ENCODE measurements around the gene TOMM22.

TOMM22 gene

DNA sequence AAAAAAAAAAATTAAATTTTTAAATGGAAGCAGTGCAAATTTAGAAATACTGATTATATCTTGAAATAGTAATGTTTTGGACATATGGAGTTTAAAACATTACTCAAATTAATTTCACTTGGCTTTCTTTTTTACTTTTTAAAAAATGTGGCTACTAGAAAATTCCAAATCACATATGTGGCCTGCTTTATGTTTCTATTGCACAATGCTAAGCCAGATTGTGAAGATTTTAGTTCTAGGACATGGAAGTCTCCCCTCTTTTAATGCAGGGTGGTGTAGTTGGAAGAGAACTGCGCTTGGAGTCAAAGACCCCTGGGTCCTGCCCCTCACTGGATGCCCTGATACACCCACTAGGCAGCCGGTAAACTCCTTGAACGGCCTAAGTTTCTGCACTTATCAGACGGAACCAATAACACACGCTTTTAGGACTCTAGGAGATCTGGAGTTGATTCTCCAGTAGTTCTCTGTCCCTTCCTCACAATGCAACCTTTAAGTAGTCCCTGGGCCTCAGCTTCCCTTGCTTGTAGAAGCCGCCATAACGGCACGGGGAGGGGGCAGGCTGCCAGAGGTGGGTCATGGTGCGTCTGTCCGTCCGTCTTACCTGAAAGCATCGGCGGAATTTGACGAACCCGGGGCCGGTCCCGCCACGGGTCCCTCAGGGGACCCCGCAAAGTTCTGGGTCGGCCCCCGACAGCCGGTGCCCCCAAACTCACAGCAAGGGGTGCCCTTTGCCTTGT, 26.1 kb upstream of the TOMM22 start (continued):
- TF ChIP-seq ZNF423 (tag by site-specific recombination; IDR thresholded peaks at IDR 0.05) (no peak), ZNF510 (tag by site-specific recombination; IDR thresholded peaks at IDR 0.05; ENCODE audit: insufficient replicate concordance) (no peak), ZNF266 (tag by site-specific recombination; IDR thresholded peaks at IDR 0.05; ENCODE audit: low read depth) (no peak), SP7 (tag by site-specific recombination; IDR thresholded peaks at IDR 0.05) (0 out of 2 replicates have a peak, but pooled peaks have one; percentile 2)
- TF ChIP-seq, protein P1, sequence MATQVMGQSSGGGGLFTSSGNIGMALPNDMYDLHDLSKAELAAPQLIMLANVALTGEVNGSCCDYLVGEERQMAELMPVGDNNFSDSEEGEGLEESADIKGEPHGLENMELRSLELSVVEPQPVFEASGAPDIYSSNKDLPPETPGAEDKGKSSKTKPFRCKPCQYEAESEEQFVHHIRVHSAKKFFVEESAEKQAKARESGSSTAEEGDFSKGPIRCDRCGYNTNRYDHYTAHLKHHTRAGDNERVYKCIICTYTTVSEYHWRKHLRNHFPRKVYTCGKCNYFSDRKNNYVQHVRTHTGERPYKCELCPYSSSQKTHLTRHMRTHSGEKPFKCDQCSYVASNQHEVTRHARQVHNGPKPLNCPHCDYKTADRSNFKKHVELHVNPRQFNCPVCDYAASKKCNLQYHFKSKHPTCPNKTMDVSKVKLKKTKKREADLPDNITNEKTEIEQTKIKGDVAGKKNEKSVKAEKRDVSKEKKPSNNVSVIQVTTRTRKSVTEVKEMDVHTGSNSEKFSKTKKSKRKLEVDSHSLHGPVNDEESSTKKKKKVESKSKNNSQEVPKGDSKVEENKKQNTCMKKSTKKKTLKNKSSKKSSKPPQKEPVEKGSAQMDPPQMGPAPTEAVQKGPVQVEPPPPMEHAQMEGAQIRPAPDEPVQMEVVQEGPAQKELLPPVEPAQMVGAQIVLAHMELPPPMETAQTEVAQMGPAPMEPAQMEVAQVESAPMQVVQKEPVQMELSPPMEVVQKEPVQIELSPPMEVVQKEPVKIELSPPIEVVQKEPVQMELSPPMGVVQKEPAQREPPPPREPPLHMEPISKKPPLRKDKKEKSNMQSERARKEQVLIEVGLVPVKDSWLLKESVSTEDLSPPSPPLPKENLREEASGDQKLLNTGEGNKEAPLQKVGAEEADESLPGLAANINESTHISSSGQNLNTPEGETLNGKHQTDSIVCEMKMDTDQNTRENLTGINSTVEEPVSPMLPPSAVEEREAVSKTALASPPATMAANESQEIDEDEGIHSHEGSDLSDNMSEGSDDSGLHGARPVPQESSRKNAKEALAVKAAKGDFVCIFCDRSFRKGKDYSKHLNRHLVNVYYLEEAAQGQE (tag by site-specific recombination; IDR thresholded peaks at IDR 0.05): no peak
- TF ChIP-seq, protein P2, sequence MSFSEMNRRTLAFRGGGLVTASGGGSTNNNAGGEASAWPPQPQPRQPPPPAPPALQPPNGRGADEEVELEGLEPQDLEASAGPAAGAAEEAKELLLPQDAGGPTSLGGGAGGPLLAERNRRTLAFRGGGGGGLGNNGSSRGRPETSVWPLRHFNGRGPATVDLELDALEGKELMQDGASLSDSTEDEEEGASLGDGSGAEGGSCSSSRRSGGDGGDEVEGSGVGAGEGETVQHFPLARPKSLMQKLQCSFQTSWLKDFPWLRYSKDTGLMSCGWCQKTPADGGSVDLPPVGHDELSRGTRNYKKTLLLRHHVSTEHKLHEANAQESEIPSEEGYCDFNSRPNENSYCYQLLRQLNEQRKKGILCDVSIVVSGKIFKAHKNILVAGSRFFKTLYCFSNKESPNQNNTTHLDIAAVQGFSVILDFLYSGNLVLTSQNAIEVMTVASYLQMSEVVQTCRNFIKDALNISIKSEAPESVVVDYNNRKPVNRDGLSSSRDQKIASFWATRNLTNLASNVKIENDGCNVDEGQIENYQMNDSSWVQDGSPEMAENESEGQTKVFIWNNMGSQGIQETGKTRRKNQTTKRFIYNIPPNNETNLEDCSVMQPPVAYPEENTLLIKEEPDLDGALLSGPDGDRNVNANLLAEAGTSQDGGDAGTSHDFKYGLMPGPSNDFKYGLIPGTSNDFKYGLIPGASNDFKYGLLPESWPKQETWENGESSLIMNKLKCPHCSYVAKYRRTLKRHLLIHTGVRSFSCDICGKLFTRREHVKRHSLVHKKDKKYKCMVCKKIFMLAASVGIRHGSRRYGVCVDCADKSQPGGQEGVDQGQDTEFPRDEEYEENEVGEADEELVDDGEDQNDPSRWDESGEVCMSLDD (tag by site-specific recombination; IDR thresholded peaks at IDR 0.05): peak; percentile 44; the same call in 1 of the 2 replicates

DNA sequence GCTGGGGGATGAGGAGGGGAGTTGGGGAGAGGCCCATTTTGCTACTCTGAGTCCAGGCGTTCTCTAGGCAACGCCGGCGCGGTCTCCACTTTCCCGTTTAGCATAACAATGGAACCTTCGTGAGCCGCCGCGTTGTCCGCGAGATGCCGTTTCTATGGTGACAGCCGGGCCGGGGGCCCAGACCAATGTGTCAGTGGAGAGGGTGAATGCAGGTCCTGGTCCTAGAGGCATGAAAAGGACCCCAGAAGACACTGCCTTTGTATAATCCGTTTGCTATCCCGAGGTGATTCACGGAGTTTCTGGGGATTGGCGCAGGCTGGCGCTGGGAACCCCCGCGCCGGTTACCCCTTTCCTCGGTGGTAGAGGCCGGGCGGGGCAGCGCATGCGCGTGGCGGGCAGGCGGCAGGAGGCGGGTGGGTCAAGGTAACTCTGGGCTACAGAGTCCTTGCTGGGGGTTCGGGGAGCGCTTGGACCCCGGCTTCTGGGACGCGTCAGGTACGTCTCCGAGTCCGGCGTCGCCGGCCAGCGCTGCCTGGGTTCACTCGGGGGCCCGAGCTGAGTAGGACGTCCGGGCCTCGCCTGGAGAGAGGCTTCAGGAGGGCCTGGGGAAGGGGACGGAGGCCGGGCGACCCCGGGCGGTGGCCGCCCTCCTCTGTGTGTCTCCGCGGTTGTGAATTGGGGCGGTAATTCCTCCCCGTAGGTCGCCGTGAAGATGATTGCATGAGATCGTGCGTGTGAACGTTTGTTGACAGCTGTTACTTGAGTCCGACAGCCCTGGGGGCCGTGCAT, 25.3 kb upstream of the TOMM22 start, which contains the start of the genes CBY1 and FAM227A:
Gene CBY1 (plus strand): TSS at position 383 of the 789 bp plus-strand sequence. CDS start 11,417 bp downstream, outside the sequence.
Gene FAM227A (minus strand): TSS at position 137 of the 789 bp plus-strand sequence. CDS start 6,224 bp downstream, outside the sequence.
- Histone ChIP-seq H3K9me3 (ENCODE audit: control insufficient read depth, insufficient read depth, low read depth, low read length) (no peaks in the 10 kb centered on the region), H3K36me3 (ENCODE audit: control insufficient read depth in 2 of 2, insufficient read depth in 1 of 2, low read length in 2 of 2) (peaks cover 6 to 8% of the 10 kb centered on the region in 2 experiments; a peak in 2 of 3 replicates), H3K4me1 (ENCODE audit: control insufficient read depth, insufficient read depth, low read length) (peaks cover 6% of the 10 kb centered on the region; the same call in 1 of the 2 replicates), H3K27ac (ENCODE audit: extremely low read depth, low read depth, low read length) (peak within 1 kb of the TSS; percentile 100), H3K4me3 (ENCODE audit: low read depth, low read length) (peak within 1 kb of the TSS; percentile 87)
- POLR2A ChIA-PET: interaction anchor here (0.6 kb wide), 1 partner anchor 156 kb away, joined by 3 read pairs; no protein-coding TSS in a partner anchor
- CTCF ChIA-PET: interaction anchor here (0.8 kb wide), 1 partner anchor 604 kb away, joined by 3 read pairs; no protein-coding TSS in a partner anchor
- TF ChIP-seq ZNF10 (tag by site-specific recombination; IDR thresholded peaks at IDR 0.05) (no peak), ZBTB17 (tag by site-specific recombination; IDR thresholded peaks at IDR 0.05) (no peak), ZFP69B (tag by site-specific recombination; IDR thresholded peaks at IDR 0.05) (no peak), SP3 (tag by site-specific recombination; IDR thresholded peaks at IDR 0.05) (peak; percentile 73), ZIC2 (tag by site-specific recombination; IDR thresholded peaks at IDR 0.05) (peak; percentile 19; the same call in 1 of the 2 replicates), ZNF548 (tag by site-specific recombination; IDR thresholded peaks at IDR 0.05) (no peak), ZNF658 (tag by site-specific recombination; IDR thresholded peaks at IDR 0.05) (no peak), HOXA7 (CRISPR knock-in tag; IDR thresholded peaks at IDR 0.05; ENCODE audit: borderline replicate concordance) (no peak), ZBTB7A (tag by site-specific recombination; IDR thresholded peaks at IDR 0.05; ENCODE audit: low read depth) (no peak; the same call in 1 of the 2 replicates), EGR2 (tag by site-specific recombination; IDR thresholded peaks at IDR 0.05; ENCODE audit: low read depth) (no peak), ZNF391 (tag by site-specific recombination; IDR thresholded peaks at IDR 0.05; ENCODE audit: borderline replicate concordance, low read depth) (peak; percentile 46; the same call in 1 of the 2 replicates)
- TF ChIP-seq, protein P3, sequence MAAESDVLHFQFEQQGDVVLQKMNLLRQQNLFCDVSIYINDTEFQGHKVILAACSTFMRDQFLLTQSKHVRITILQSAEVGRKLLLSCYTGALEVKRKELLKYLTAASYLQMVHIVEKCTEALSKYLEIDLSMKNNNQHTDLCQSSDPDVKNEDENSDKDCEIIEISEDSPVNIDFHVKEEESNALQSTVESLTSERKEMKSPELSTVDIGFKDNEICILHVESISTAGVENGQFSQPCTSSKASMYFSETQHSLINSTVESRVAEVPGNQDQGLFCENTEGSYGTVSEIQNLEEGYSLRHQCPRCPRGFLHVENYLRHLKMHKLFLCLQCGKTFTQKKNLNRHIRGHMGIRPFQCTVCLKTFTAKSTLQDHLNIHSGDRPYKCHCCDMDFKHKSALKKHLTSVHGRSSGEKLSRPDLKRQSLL (tag by site-specific recombination; IDR thresholded peaks at IDR 0.05): no peak
- TF ChIP-seq, protein P4, sequence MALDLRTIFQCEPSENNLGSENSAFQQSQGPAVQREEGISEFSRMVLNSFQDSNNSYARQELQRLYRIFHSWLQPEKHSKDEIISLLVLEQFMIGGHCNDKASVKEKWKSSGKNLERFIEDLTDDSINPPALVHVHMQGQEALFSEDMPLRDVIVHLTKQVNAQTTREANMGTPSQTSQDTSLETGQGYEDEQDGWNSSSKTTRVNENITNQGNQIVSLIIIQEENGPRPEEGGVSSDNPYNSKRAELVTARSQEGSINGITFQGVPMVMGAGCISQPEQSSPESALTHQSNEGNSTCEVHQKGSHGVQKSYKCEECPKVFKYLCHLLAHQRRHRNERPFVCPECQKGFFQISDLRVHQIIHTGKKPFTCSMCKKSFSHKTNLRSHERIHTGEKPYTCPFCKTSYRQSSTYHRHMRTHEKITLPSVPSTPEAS (tag by site-specific recombination; IDR thresholded peaks at IDR 0.05): no peak
- TF ChIP-seq, protein P5, sequence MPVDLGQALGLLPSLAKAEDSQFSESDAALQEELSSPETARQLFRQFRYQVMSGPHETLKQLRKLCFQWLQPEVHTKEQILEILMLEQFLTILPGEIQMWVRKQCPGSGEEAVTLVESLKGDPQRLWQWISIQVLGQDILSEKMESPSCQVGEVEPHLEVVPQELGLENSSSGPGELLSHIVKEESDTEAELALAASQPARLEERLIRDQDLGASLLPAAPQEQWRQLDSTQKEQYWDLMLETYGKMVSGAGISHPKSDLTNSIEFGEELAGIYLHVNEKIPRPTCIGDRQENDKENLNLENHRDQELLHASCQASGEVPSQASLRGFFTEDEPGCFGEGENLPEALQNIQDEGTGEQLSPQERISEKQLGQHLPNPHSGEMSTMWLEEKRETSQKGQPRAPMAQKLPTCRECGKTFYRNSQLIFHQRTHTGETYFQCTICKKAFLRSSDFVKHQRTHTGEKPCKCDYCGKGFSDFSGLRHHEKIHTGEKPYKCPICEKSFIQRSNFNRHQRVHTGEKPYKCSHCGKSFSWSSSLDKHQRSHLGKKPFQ (tag by site-specific recombination; IDR thresholded peaks at IDR 0.05): no peak
- TF ChIP-seq, protein P2 (tag by site-specific recombination; IDR thresholded peaks at IDR 0.05): peak; percentile 75

All from HEK293 (cell line).